HG02973 (cell line): Measurements from ENCODE around the gene KCNA10.

Source experiments
- ATAC-seq: cut with Tn5 transposase; IDR thresholded peaks from one replicate; pipeline ENCODE4 v1.9.1; 2021; ENCODE audit warnings: moderate library complexity; ENCODE audit not compliant: unreplicated experiment

Gene KCNA10

DNA sequence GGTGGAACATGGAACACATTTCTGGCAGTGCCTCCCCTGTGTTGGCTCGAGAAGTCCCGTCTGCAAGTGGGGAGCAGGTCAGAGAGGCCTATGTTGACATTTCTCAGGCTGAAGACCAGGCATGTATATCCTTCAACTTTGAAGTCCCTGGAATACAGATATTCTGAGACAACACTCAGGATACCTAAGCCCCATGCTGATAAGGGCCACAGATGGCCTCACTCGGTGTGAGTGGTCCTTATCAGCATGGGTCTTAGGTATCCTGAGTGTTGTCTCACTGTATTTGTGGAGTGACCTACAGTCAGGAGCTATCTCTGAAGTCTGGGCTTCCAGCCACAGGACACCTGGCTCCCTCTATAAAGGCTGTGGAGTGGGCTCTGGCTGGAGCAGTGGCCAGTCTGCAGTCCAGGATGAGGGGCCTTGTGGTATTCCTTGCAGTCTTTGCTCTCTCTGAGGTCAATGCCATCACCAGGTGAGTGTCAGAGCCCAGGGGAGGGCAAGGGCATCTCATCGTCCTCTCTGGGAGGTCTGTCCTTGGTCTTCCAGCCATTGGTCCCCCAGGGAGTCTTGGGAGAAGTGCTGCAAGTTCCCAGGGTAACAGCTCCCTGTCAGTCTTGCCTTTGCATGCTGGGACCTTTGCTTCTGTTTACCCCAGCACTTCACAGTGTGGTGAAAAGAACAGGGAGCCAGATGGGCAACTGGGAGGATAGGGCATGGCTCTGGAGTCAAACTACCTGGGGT is 38.4 kb downstream of the KCNA10 start:
- no peak for ATAC-seq

DNA sequence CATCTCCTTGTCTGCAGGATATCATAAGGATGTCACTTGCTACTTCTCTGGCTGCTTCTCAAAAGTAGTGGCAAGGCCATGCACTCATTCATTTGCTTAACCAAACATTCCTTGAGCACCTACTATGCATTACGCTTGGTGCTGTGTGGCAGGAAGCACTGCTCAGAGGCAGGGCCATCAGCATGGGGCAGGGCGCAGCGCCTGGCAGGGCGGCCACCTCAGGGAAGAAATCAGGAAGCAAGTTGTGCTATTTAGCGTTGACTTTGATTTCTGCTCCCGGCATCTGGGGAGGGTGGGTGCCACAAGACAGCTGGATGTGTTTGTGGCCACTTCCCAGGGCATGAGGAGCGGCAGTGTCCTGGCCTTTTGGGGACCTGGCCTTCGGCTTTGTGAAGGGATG is 40.1 kb downstream of the KCNA10 start:
- no peak for ATAC-seq

DNA sequence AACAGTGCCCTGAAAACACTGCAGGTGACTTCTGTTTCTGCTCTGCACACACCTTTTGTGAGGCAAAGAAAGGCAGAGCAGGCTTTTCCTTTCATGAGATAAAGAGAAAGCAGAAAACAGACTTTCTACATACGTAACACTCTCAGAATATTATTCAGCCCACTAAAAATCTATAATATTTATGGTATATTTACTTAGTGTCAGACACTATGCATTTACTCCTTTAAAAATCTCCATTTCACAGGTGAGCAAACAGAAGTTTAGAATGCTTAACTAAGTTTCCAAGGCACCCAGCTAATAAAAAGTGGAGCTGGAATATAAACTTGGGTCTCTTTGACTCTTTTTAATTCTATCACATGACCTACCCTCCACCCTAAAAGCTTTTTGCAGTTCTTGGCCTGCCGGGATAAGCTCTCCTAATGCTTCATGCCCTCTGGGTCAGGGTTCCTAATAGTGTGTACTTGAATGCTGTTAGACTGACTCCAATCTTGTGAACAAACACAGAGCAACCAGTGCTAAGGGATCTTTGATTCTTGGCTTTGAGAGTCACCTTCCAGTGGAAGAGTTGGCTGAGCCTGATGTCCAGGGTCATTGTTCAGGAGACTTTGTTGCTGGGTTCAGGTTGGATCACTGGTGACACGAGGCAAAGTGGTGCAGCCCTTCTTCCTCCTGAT is 40.9 kb downstream of the KCNA10 start:
- ATAC-seq: no peak

DNA sequence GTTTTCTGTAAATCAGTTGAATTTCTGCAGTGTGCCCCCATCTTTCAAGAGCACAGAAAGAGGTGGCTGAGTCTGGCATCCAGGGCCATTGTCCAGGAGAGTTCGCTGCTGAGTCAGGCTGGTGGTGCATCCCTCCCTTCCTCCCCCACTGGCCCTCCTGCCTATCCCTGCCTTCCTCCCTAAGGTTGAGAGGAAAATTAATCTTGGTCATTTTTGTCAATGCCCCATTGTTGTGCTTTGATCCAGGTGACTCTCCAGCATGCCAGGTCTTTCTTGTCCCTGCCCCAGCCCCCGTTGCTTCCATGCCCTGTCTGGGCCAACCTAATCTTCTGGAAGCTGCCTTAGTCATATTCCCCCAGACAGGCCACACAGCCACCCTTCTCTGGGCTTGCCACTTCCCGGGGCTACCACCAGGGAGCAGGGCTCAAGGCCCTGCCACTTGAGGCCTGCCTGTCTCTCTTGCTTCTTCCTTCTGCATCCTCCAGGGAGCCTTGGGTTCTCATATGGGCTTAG is 41.5 kb downstream of the KCNA10 start:
- no peak for ATAC-seq

DNA sequence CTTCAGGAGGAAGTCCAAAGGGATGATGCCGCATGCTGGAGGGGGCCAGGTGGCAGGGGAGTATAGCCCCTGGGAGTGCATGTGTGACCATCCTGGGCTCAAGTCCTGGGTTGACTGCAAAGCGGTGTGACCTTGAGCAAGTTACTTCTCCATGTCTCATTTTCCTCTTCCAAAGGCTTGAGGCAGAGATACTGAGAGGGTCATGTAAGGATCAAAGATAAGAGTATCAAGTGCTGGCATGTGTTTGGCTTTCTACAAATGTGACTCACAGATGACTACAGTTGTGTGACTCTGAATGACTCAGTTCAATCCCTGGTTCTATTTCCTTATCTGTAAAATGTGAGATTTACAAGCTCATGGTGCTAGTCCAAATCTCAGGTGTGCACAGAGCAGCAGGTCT is 41.9 kb downstream of the KCNA10 start:
- ATAC-seq: no peak

DNA sequence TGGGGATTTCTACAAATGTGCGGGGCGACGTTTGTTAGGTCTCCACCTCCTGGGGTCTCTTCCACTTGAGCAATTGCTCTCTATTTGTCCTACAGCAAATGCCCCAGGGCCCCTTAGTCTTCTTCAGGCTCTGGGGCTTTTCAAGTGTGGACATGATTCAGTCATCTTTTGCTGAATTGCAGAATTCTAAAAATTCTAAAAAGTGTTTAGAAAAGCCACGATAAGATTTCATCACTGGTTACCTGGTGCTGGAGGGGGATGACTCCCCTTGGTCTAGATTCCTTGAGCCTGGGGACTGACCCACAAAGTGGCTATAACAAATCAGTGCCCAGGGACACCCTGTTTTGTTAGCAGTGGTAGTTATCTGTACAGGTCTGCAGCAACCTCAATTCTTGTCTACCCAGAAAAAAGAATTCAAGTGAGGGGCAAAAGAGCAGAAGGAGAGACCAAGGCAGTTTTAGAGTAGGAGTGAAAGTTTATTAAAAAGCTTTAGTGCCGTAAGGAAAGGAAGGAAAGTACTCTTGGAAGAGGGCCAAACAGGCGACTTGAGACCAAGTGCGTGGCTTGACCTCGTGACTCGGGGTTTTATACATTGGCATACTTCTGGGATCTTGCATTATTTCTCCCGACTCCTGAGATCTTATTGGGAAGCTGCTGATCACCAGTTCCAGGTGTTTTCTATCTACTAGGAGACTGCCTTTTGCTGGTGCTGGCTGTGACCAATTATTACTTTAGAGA is 42.8 kb downstream of the KCNA10 start:
- ATAC-seq: no peak

DNA sequence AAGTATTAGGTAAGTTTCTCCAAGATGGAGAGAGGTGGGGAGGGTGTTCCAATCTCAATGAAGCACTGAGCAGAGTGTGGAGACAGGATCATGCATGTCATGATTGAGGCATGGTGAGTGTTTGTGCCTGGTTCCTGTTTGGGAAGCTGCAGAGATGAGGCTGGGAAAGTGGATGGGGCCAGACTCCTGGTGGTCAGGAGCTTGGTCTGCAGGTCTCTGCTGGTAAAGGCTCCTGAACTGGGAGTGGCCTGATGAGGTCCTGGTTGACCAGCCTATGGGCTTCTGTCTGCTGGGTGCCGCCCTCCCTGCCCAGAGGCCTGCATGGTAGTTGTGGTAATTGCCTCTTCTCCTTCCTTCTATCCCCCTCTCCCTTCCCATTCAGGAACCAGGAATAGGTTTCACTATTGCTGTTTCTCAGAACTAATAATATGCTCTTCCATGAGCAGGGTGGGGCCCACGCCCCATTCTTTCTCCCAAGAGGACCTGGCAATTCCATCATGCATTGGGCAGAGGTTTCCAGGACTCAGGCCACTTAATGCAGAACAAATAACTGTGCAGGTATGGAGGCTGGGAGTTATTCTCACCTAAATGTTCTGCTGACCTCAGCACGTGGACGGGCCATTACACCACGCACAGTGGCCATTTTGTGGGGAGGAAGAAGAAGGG is 43.5 kb downstream of the KCNA10 start:
- no peak for ATAC-seq

DNA sequence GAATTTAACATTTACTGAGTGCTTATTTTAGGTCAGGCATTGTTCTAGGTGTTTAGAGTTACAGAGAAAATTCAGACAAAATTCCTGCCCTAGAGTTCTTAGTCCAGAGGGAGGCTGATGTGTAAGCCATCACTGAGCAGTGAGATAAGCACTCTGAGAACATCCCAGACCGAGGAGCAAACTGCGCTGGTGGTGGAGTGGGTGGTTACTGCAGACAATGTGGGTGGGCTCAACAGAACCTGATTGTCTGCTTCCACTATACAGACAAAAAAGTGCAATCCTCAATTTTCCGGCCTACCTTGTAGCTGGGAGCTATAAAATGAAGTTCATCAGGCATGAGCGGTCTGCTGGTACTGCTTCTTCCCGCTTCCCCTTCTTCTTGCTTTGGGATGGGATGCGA is 44.5 kb downstream of the KCNA10 start:
- ATAC-seq: no peak

DNA sequence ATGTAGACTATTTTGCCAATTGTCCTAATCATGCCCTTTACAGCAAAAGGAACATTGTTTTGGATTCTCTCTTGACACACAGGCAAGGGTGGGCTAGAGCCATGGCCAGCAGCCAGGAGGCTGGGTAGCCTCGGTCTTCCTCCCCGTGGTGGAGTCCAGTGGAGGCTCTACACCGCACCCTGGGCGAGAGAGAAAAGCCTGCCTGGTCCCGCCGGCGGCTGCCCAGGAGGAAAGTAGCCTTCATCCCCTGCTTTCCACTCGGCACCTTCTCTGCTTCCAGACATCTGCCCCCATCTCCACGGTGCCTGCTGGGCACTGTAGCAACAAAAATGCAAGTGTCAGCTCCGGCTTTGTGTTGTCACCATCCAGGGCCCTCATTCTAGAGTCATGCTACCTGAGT is 46.4 kb downstream of the KCNA10 start:
- ATAC-seq: no peak

DNA sequence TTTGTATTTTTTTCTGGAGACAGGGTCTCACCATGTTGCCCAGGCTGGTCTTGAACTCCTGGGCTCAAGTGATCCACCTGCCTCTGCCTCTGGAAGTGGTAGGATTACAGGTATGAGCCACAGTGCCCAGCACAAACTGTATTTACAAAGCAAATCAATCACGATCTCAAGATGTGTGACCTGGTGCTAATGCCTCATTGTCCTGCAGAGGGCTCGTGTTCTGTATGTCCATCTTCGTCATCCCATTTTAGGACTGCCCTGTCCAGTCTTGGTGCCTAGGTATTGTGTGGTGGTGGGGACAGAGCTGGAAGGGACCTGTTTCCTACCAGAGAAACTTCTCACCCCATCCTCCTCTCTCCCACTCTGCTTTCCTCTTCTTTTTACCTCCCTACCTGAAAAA is 47.8 kb downstream of the KCNA10 start:
- ATAC-seq: no peak
